ENCODE data around the gene HOXA13. TPM values are rescaled to one million over a fixed set of nuclear protein-coding genes. Genes with fewer than 3 reads are reported as not detected.

HOXA13 gene
- total RNA-seq, 4 donors from 2014 or later = not detected

DNA sequence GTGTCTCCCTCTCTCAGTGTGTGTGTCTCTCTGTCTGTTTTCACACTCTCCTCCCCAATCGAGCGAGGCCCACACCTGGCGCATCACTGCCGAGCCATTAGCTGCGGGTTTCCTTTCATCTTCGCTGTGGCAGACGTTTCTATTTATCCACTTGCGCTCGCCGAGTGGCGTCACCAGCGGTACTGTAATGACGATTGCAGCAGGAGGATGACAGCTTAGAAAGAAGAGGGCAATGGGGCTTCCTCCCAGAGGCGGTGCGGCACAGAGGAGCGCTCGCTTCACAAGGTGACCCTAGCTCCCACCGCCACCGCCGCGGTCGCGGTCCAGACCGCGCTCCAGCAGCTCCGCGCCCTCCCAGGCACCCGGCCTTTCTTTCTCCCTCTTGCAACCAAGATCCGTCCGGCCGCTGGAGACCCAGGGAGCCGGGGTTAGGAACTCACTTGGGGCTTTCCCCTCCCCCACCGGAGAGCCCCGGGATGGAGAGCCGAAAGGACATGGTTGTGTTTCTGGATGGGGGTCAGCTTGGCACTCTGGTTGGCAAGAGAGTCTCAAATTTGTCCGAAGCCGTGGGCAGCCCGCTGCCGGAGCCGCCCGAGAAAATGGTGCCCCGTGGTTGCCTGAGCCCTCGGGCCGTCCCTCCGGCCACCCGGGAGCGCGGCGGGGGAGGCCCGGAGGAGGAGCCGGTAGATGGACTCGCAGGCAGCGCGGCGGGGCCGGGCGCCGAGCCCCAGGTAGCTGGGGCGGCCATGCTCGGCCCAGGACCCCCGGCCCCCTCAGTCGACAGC, 42.9 kb upstream of the HOXA13 start, which contains the start of gene EVX1:
EVX1 (plus strand) TSS at position 248 of the 785 bp plus-strand sequence; CDS start at position 477, 229 bp downstream.
- DNase-seq = no peak
- TF ChIP-seq, protein P1, sequence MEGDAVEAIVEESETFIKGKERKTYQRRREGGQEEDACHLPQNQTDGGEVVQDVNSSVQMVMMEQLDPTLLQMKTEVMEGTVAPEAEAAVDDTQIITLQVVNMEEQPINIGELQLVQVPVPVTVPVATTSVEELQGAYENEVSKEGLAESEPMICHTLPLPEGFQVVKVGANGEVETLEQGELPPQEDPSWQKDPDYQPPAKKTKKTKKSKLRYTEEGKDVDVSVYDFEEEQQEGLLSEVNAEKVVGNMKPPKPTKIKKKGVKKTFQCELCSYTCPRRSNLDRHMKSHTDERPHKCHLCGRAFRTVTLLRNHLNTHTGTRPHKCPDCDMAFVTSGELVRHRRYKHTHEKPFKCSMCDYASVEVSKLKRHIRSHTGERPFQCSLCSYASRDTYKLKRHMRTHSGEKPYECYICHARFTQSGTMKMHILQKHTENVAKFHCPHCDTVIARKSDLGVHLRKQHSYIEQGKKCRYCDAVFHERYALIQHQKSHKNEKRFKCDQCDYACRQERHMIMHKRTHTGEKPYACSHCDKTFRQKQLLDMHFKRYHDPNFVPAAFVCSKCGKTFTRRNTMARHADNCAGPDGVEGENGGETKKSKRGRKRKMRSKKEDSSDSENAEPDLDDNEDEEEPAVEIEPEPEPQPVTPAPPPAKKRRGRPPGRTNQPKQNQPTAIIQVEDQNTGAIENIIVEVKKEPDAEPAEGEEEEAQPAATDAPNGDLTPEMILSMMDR (IDR thresholded peaks at IDR 0.05) = no peak
- TF ChIP-seq POLR2A (IDR thresholded peaks at IDR 0.05) = no peak
- Histone ChIP-seq H3K36me3 (no peaks in the 10 kb centered on the region), H3K4me3 (peak within 1 kb of the TSS in 1 of 4 donors; percentile 19), H3K4me1 (peaks cover 0 to 57% (median 11%) of the 10 kb centered on the region in 4 donors), H3K27me3 (peaks cover 4 to 83% of the 10 kb centered on the region in 2 donors), H3K9me3 (no peaks in the 10 kb centered on the region), H3K27ac (no peak within 1 kb of the TSS)

GRCh38 chr7:27242154-27242553, 42.3 kb upstream of the HOXA13 start:
- Histone ChIP-seq H3K4me1 (peaks cover 0 to 57% (median 11%) of the 10 kb centered on the region in 4 donors), H3K9me3 (no peaks in the 10 kb centered on the region), H3K4me3 (no peak overlapping the region), H3K36me3 (no peaks in the 10 kb centered on the region), H3K27ac (no peak overlapping the region), H3K27me3 (peaks cover 4 to 83% of the 10 kb centered on the region in 2 donors)
- no peak for TF ChIP-seq POLR2A (IDR thresholded peaks at IDR 0.05)
- TF ChIP-seq, protein P1 (IDR thresholded peaks at IDR 0.05) = no peak
- DNase-seq = no peak

DNA sequence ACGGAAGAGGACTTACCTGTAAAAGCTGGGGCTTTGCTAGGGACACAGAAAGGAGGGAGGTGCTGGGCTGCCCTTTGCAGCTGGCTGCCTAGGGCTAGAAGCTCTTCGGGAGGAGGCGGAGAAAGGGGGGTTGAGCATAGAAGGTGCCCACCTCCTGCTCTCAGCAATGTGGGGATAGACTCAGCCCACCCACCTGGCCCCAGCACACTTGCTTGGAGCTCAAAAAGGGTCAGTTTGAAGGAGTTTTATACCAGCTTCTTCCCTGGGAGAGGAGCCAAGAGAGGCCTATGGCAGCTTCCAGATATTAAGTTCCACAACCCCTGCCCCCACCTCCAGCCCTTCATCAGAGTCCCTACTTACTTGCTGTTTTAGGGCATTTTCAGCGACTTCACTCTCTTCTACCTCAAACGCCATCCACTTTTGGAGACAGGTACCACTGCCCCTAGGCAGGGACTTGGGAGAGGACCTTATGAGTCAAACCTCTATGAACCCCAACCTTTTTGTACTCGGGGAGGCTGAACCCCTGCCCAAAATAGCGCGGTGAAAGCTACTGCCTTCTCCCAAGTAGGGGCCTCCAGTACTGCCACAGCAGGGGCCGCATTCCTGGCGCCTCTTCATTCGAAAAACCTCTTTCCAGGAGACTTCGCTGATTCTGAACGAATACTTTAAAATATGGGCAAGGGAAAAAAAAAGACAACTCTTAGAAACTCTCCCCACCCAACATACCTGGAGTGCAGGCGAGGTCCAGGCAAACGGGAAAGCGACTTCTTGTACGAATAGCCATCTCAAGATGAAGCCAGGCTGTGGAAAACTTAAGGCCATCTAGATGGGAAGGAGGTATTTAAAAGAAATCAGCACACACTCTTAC, 41.5 kb upstream of the HOXA13 start:
- no peak for TF ChIP-seq POLR2A (IDR thresholded peaks at IDR 0.05)
- TF ChIP-seq, protein P1 (IDR thresholded peaks at IDR 0.05) = no peak
- H3K9me3 ChIP-seq = no peaks in the 10 kb centered on the region
- H3K27ac ChIP-seq = no peak overlapping the region
- H3K4me3 ChIP-seq = no peak overlapping the region
- peaks cover 0 to 57% (median 11%) of the 10 kb centered on the region in 4 donors for H3K4me1 ChIP-seq
- no peaks in the 10 kb centered on the region for H3K36me3 ChIP-seq
- H3K27me3 ChIP-seq = peaks cover 4 to 81% of the 10 kb centered on the region in 2 donors
- DNase-seq = no peak

DNA sequence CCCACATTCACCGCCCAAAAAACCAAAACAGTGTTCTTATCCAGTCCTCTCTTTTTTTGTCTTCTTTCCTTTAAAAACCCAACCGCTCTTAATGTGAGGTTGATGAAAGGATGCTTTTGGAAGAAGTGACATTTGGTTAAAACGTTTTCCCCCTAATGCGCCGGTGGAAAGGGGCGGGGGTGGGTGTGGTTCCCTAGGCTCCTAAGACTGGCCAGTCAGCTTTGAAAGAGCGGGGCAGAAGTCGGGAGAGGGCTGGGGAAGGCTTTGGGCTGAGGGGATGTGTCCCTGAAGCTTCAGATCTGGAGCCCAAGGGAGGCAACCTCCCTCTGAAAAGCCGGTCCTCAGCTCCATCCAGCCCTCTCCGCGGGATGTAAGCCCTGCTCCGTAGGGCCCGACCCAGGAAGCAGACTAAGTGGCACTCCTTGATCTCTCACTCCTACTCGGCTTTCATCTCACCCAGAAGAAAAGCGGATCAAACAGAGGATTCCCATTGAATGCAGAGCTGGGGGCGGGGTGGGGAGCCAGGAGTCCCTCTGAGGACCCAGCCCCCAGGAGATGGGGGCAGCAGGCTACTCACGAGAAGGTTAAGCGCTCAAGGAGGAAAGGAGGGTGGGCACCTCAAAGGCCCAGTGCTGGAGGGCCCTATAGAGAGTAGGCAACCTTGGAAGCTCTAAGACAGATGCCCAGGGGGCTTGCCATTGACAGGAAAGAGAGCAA, 40.3 kb upstream of the HOXA13 start:
- H3K4me1 ChIP-seq = peaks cover 0 to 53% (median 4%) of the 10 kb centered on the region in 4 donors
- no peaks in the 10 kb centered on the region for H3K9me3 ChIP-seq
- peaks cover 4 to 81% of the 10 kb centered on the region in 2 donors for H3K27me3 ChIP-seq
- H3K27ac ChIP-seq = no peak overlapping the region
- TF ChIP-seq, protein P1 (IDR thresholded peaks at IDR 0.05) = no peak
- no peak for TF ChIP-seq POLR2A (IDR thresholded peaks at IDR 0.05)
- no peak overlapping the region for H3K4me3 ChIP-seq
- DNase-seq = no peak
- H3K36me3 ChIP-seq = no peaks in the 10 kb centered on the region

DNA sequence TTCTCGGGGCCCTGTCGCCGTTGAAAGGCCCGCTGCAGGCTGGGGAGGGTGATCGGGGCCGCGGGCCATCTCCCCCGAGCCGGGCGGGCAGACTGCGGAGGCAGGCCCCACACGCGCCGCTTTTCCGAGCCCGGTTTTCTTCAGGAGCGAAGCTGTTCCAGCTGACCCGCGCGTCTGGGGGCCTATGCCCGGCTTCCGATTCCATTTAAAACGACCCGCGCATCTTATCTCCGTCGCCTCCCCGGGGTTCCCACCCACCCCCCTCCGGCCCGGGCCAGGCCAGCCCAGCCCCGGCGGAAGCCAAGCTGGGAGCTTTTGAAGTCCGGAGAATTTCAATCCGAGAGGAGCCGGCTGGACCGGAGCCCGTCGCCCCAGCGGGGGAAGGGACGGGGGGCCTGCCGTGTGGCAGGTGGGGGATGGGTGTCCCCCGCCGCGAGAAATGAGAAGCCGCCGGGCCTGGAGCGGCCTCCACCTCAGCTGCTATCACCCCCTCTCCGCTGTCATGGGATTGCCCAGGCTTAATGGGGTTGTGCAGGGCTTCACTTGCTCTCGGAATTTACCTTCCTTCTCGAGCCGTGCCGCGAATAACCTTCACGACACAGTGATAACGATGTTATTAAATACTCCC, 39.6 kb upstream of the HOXA13 start:
- Histone ChIP-seq H3K36me3 (no peaks in the 10 kb centered on the region), H3K9me3 (no peaks in the 10 kb centered on the region), H3K4me1 (peaks cover 0 to 47% (median 3%) of the 10 kb centered on the region in 4 donors), H3K4me3 (peak overlapping the region in 1 of 4 donors; percentile 21), H3K27ac (no peak overlapping the region), H3K27me3 (peaks cover 4 to 79% of the 10 kb centered on the region in 2 donors)
- no peak for TF ChIP-seq POLR2A (IDR thresholded peaks at IDR 0.05)
- TF ChIP-seq, protein P1 (IDR thresholded peaks at IDR 0.05) = no peak
- DNase-seq = no peak

Measured in Peyer's patch (tissue), 4 donors.